Non-pigmented ciliary epithelial cell (primary cell): ENCODE results near the gene PLK5.
"Not testable (repeated sequence)": the region's sequence is repeated elsewhere in the genome, so short reads cannot be mapped to it uniquely, and the experiment has no call there.

ENCODE experiments used
- DNase-seq: peaks from one replicate; pipeline ENCODE4 v3.0.0-alpha.2; 2010; ENCODE audit warnings: low read depth

Gene PLK5, protein sequence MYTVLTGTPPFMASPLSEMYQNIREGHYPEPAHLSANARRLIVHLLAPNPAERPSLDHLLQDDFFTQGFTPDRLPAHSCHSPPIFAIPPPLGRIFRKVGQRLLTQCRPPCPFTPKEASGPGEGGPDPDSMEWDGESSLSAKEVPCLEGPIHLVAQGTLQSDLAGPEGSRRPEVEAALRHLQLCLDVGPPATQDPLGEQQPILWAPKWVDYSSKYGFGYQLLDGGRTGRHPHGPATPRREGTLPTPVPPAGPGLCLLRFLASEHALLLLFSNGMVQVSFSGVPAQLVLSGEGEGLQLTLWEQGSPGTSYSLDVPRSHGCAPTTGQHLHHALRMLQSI

DNA sequence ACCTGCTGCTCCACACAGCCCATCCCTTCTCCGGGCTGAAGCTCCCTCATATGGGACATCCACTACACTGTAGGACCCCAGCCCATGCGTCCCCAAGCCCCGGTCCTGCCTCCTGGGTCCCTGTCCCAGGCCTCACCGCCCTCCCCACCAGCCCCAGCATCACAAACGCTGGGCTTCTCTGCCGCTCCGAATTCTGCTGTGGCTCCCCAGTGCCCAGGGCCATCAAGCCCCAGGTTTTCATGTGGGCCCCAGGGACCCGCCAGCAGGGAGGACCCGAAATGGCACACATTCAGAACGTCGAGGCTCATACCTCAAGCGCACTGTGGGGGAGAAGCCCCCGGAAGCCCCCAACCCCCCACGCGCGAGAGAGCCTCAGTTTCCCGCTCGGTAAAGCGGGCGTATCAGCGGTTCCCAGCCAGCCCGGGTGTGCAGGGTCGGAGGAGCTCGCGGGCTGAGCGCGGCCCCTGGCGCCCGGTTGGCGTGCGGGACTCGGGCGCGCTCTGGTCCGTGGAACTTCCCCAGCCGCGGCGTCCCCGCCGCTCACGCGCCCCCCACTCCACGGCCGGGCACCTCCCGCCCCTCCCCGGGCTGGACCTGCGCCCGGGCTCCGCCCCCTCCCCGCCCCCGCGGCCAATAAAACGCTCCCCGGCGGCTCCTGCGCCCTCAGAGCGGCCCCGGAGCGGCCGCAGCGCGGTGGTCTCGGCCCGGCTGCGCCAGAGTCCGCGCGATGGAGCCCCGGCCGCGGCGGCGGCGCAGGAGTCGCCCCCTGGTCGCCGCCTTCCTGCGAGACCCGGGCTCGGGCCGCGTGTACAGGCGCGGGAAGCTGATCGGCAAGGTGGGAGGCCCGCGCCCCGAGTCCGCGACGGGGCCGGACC, at the start of gene PLK5:
Gene PLK5 (plus strand): TSS at position 666 of the 875 bp plus-strand sequence. CDS start 2,920 bp downstream, outside the sequence.
- no peak for DNase-seq

DNA sequence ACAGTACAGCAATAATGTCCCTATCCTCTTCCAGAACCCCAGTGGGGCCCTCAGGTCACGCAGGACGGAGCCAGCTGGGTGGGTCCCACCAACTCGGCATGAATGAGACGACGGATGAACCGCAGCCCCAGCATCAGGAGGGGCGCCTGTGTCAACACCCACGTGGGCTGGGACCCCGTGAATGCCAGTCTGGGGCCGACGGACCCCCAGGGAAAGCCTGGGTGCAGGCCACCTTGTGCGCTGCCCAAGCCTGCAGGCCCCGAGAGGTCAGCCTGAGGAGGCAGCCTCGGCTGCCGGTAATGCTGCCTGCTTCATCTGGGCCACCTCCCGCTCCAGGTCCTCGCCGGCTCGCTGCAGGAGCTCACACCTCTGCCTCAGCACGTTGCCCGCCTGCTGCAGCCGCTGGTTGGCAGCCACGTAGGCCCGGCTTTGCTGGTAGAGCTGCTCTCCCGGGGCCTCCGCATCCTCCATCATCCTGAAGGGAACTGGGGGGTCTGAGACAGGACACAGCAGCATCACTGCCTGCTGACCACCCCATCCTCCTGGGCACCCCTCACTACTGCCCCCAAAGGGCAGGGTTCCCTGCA, 49.0 kb upstream of the PLK5 start:
- DNase-seq = no peak

DNA sequence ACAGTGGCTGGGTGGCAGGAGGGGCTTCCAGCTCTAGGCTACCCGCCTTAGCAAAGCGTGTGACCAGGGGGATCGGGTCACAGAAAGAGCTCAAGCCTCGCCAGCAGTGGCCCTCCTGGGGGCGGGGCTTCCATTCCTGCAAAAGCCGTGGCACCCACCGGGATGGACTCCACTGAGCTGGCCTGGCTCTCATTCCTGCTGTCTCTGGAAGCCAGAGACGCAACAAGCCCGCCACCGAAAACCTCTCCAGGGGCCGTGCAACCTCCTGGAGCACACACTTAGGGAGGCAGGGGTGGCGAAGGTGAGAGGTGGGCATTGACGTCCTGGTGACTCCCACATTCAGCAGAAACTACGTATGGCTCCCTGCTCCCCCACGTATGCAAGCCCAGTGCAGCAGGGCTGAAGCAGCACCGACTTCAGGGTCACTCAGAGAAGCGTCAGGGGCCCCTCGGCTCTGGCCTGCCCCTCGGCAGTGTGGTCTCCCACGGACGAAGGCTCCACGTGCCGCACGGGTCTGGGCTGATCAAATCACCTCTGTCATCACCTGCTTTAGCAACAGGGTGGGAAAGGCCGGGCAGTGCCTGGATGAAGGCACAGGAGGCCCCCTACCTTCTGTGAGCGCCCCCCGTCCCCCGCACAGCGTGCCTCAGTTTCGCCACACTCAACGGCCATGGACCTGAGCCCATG, 48.0 kb upstream of the PLK5 start:
- DNase-seq = no peak

DNA sequence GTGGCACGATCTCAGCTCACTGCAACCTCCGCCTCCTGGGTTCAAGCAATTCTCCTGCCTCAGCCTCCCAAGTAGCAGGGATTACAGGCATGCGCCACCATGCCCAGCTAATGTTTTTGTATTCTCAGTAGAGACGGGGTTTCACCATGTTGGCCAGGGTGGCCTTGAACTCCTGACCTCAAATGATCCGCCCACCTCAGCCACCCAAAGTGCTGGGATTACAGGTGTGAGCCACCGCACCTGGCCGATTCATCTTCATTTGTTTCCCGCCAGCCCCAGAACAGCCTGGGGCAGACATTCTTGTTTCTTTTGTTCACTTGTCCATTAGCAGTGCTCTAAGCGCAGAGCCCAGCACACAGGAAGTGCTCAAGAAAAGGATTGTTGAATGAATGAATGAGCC, 46.8 kb upstream of the PLK5 start:
- DNase-seq = not testable (repeated sequence)

DNA sequence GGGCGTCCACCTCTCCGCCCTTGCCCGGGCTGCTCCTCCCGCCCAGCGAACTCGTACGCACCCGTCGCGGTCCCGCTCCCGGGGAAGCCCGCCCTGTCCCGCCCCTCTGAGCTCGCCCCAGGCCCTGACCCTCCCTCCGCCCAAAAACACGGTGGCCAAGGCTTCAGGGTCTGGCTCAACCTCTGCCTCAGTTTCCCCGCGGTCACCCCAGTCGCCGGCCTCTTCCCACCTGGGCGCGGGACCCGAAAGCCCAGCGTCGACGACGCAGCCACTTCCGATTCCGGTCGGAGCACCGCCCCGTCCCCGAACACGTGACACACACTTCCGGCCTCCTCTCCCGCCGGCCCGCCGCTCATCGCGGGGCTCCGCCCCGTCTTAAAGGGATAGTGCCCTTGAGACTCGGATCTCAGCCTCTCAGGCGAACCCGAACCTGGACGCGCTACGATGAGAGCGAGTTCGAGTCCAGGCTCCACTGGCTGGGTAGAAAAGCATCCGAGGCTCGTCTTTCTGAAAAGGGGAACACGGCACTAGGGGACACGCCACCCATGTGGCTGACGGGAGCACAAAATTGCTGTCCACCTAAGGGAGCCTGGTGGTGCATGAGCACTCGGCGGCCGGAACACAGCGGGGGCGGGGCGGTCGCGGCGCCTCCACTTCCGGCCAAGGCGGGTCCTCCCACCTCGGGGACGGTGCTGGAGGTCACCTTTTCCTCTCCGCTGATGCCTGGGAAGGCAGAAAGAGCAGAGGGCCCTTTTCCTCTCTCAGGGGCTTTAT, 44.8 kb upstream of the PLK5 start, which contains the start of gene C19orf25:
Gene C19orf25 (minus strand): TSS at position 282 of the 774 bp plus-strand sequence. CDS start 312 bp downstream, outside the sequence.
- DNase-seq = peak; percentile 55

DNA sequence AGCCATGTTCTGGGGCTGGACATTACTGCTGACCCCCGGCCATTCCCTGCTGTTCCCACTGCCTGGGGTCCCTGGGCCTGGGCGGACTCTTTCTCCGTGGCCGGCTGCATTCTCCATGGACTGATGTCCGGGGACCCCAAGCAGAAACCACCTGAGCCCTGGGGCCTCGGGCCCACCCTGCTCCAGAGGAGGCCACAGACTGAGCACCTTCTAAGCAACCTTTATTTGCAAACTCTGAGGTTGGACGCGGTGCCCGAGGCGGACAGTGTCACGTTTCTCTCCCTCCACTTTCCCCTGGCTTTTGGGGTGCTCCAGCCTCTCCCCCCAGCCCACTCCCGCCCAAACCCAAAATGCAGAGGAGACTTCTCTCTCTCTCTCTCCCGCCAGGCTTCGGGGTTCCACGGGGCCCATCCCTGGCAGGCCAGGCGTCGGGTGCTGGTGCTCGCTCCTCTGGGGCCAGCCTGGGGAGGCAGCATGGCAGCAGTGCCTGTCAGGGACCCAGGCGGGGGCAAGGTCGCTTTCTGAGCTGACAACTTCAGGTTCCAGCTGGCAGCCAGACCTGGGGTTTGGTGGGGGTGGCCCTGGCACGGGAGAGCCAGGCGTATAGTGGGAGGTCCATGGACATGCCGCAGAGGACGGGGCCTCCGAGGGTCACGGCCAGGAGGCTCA, 42.5 kb upstream of the PLK5 start:
- DNase-seq = no peak

DNA sequence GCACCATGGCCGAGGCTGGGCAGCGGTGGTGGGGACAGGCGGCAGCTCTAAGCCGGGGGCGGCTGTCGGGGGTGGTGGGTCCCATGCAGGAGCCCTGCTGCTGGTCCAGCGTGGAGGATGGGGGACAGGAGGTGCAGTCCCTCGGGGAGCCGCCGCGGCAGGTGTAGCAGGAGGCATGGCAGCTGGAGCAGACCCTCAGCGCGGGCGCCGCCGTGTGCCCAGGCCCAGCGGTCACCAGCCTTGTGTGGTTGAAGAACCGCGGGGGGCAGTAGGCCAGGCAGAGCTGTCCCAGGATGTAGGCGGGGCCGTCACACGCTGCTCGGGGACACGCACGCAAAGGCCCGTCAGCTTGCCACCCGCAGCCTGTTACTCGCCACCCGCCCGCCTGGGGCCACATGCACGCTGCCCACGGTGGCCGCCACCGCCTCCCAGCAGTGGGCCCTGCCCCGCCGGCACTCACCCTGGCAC, 42.0 kb upstream of the PLK5 start:
- DNase-seq = no peak

DNA sequence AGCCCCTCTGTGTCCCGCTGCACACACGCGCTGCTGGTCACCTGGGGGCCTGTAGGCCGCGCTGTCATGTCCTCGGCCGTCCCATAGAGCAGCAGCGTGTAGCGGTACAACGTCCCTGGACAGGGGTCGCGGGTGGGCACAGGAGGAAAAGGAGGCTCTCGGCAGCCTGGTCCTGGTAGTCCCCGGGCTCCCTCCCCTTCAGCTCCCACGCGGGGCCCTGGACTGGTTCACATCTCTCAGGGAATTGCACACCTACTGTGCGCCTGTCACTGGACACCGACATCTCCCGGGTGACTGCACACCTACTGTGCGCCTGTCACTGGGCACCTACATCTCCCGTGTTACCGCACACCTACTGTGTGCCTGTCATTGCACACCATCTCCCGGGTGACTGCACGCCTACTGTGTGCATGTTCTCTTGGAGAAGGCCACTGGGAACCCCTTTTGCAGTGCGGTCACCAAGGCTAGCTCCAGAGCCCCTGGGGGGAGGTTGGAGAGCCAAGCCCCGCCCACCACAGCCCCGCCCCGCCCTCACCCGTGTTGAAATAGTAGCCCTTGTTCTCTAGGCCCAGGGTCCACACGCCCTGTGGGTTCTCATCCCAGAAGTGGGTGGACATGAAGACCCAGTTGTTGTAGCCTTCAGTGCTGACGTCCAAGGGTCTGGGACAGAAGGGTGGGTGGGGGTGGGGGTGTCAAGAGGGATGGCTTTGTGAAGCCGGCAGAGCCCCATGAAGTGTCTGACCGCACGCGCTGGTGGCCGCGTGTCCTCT, 41.3 kb upstream of the PLK5 start:
- DNase-seq = no peak

DNA sequence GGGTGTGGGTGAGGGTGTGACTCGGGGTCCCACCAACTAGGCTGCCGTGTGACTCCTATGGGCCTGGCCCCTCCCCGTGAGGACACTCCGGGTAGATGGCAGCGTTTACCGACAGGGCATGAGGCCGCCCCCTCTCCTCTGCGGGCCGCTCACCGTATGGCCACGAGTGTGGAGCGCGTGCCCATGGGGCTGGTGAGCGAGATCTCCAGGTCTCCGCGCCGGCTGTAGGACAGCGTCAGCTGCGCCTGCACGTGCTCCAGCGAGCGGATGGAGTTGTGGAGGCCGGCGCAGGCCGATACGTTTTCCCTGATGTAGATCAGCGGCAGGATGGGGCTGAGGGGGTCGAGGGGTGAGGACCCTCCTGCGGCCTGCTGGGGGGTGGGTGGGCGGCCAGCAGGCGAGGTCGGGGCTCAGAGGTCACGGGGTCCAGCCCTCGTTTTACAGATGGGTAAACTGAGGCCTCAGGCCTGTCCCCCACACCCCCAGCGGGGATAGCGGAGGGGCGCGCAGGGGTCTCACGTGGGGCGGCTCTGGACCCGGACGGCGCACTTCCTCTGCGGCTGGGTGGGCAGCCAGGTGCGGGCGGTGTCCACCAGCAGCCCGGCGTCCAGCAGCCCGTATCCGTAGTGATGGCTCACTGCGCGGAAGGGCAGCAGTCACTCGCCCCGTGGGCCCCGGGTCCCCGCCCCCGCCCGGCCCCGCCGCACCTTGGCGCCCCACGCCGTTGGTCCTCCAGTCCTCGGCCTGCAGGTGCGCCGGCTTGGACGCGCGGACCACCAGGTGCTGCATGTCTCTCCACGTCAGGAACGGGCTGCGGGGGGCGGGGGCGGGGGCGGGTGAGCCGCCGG, 40.5 kb upstream of the PLK5 start:
- DNase-seq = no peak

DNA sequence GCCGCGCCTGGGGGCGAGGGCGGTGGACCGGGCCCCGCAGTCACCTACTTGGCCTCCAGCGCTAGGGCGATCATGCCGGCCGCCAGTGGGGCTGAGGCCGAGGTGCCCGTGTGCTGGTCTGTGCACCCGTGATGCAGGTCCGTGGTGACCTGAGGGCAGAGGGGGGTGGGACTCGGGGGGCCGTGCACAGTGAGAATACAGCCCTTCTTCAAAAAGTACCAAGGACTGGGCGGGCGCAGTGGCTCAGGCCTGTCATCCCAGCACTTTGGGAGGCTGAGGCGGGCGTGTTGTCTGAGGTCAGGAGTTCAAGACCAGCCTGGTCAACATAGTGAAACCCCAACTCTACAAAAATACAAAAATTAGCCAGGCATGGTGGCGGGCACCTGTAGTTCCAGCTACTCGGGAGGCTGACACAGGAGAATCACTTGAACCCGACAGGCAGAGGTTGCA, 39.9 kb upstream of the PLK5 start:
- no peak for DNase-seq

DNA sequence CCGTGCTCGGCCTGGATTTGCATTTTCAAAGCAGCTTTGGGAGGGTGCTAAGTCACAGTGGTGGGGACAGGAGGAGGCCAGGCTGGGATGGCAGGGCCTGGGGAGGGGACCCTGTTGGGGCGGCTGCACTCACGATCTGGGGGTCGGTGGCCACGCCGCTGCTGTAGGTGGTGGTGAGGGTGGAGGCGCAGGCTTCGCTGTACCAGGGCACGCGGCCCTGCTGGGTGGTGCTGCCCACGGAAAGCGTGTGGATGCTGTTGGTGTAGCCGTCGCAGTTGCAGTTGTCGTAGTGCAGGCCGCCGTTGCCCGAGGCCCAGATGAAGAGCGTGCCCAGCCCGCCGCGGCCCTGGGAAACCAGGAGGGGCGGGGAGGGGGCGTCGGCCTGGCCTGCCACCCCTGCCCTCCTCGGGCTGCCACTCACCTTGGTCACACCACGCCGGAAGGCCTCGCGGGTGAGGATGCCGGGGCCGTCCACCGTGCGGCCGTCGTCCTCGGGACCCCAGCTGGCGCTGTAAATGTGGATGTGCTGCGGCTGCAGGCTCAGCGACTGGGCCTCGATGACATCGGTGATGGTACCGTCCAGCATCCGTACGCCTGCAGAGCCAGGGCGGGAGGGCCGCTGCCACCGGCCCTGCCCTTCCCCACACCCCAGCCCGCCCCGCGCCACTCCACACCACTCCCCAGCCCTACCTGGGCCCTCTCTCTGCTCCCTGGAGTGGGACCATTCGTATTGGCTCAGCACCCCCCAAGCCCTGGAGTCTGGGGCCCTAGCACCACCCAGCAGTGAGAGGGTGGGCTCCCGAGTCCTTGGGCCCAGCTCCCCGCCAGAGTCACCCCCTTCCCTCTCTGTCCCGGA, 36.9 kb upstream of the PLK5 start:
- DNase-seq = no peak

DNA sequence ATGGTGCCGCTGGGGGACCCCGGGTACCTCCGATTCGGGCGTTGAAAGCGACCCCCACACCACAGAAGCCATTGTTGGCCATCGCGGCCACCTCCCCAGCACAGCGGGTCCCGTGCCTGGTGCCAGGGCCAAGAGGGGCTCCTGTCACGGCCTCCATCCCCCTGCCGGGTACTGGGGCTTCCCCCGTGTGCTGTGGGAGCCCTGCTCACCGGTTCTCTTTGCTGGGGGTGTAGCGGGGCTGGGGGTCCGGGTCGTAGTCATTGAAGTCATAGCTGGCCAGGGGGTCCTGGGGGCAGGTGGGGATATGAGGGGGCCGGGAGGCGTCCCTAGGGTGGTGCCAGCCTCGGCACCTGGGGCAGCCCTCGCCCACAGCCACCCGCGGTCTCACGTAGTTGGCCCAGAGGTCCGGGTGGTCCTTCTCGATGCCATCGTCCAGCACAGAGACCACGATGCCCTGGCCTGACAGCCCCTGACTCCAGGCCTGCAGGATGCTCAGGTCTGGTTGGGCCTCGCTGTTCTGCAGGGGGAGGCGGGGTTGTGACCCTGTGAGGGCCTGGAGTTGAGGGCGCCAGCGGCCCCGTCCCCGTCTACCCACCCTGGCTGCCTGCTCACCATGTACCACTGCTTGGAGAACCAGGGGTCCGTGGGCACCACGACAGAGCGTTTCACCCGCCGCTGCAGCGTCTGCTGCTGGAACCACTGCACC, 36.1 kb upstream of the PLK5 start:
- DNase-seq = no peak

DNA sequence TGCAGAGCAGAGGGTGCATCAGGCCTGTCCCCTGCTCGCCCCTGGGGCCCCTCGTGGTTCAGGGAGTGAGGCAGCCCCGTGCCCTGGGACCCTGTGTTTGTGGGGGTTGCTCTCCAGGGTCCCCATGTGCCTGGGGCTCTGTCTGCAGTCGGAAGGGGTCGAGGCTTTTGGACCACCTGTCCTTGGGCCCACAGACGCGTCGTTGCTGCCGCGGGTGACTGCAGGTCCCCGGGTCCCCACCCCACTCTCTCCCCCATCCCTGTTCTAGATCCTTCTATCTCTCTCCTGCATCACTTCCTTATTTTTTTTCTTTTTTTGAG, 35.6 kb upstream of the PLK5 start:
- DNase-seq = no peak

DNA sequence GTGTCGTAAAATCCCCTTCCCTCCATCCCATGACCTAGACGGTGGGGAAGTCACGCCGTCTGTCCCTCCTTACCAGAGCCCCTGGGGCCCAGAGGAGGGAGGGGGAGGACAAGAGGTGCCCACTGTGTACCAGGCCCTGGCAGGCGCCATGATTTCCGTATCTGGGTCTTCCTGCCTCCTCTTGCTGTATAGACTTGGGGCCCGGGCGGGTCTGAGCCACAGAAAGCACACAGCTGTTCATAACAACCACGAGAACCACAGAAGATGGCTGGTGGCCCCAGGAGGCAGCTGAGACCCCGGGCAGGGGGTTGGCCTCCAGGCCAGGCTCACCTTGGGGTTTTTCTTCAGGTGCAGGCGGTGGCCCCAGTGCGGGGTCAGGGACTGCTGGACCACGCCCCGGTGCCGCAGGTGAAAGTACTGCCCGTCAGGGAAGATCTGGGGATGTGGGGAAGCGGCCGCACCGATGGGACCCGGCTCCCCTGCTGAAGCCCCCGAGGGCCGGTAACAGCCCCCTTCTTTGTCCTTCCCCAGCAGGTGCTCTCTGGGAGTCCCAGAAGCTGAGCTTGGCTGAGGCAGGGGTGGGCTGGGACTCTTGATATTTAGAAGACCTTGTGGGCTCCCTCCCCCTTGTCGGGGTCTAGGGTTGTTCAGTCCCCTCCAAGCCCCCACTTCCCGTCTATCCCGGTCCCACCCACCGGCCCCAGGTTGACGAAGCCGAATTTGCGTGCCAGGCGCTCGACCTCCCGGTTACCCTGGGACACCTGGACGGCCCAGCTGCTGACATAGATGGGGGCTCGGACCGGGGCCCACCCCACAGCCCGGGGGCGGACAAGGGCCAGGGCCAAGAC, 34.2 kb upstream of the PLK5 start:
- DNase-seq = no peak

DNA sequence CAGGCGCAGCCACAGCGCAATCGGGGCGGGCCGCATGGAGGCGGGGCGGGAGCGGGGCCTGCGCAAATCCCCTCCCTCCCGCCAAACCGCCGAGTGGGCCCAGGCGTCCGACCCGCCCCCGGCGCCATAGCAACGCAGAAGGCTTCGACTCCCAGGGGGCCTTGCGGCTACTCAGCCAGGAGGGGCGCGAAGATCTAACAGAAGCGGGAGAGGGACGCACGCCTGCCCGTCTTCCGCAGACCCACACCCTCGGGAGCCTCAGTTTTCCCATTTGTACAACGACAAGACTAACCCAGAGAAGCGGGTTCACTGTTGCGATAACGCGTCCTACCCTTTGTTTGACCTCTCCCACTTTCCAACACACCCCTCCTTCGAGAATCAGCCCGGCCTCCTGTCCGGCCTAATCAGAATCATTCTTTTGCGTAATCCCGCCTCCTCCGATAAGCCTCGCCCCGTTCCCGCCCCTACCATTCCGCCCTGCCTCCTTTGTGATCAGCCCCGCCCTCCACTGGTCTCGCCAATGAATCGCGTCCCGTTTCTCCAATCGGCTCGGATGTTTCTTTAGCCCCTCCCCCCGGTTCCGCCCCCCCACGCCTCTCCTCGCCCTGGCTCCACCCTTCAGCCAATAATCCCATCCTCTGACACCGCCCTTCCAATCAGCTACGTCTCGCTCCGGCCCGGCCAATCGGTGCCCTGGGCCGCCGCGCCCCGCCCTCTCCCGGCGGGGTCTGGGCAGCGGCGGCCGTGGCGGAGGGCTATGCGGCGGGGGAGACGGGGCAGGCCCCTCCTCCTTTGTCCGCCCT, 33.4 kb upstream of the PLK5 start, which contains the start of gene PCSK4:
Gene PCSK4 (minus strand): TSS at position 40 of the 803 bp plus-strand sequence. CDS start 4 bp downstream, at position 36.
- peak; percentile 95 for DNase-seq
